Stimulated activated CD8-positive, alpha-beta memory T cell treated with anti-CD3 and anti-CD28 coated beads, Interleukin-7, amount 100 ng/mL, for 4 hours (primary cell): ENCODE data around the gene RASD1.
"Not testable (repeated sequence)": the region's sequence is repeated elsewhere in the genome, so short reads cannot be mapped to it uniquely, and the experiment has no call there.

ENCODE experiments used
- DNase-seq, 2 donors: peaks; one replicate each; pipeline ENCODE4 v3.0.0-alpha.2; 2020; ENCODE audit warnings: low read depth in 2 of 2

RASD1 gene

DNA sequence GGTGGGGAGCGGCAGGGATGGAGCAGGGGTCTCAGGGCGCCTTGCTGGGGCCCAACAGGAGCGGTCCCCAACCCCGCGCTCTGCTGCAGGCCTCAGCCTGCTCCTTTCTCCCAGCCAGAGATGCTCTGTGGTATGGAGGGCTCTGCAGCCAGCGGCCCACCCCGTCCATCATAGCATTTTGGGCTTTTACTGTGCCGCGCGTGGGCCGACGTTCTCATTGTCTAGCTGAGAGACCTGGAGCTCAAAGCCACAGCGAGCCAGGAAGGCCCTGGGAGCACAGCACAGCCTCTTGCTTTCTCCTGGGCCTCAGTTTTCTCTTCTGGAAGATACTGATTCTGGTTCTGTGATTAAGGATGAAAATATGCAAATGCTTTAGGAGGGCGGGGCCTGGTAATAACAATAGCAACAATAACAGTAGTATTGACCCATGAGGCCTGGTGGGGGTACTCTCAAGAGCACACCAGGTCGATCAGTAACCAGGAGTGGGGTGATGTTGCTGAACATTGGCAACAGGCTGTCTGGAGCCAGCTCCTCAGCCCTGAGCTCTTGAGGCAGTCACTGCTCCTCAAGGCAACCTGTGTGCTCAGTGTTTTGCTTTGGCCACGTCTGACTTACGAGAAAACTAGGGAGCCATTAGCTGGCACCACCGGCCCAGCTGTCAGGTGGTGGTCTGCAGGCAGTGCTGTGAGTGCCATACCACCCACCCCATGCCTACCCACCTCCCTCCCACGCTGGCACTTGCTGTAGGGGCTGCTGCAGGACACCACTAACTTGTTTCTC is 1.1 kb upstream of the RASD1 start:
- no peak for DNase-seq

DNA sequence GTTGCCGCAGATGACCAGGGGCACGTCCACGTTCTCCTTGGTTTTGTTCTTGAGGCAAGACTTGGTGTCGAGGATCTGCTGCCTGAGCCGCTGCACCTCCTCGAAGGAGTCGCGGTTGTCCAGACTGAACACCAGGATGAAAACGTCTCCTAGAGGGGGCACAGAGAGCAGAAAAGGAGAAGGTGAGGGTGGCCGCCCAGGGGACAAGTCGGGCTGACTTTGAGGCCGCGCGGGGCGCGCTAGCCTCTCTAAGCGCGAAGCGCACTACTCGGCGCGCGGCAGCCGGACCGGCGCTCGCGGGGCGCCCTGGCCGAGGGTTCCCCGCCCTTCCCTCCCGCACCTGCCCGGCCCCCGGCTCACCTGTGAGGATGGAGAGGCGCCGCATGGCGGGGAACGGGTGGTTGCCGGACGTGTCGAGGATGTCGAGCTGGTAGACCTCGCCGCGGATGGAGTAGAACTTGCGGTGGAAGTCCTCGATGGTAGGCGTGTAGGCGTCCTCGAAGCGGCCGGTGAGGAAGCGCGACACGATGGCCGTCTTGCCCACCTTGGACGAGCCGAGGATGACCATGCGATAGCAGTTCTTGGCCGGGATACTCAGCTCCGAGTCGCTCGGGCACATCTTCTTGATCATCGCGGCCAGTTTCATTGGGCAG is 533 bp downstream of the RASD1 start:
- DNase-seq, result no peak

DNA sequence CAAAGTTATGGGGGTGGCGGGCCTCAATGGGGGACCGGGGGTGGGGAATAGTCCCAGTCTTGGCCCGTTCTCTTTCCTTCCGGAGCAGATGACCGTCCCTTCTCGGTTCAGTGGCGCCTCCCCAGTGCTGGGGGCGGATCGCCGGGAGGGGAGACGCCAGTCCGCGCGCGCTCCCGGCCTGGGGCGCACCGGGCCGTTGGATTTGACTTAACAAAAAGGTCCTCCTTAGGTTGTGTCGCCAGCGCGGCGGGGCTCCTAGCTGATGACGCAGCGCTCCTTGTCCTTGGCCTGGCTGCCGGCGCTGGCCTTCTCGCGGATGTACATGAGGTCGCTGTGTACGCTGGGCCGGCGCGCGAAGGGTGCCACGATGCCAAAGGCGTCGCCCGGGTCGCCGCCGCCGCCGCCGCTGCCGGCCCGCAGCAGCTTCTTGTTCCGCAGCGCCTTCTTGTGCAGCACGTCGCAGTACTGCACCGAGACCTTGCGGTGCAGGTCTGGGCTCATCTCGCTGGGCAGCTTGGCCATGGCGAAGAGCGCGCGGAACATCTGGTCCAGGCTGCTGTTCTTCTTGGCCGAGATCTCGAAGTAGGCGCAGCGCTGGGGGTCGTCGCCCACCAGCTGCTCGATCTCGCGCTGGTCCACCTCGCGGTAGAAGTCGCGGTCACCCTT is 1.2 kb downstream of the RASD1 start:
- DNase-seq, result no peak

DNA sequence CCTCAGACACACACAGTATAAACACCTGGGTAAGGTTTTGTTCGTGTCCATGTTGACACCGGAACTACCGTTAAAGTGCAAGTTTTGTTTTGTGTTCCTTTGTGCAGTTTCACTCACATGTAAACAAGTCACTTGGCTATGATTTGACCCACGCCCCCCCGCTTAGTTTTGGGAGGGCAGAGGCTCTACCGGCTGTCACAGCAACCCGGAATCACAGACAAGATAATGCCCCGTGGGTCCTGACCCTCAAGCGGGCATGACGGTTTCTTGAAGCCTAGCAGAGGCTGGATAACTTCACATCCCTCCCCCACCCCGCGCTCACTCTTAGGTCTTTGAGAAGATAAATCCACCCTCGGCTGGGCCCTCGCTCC is 1.7 kb downstream of the RASD1 start:
- no peak for DNase-seq

DNA sequence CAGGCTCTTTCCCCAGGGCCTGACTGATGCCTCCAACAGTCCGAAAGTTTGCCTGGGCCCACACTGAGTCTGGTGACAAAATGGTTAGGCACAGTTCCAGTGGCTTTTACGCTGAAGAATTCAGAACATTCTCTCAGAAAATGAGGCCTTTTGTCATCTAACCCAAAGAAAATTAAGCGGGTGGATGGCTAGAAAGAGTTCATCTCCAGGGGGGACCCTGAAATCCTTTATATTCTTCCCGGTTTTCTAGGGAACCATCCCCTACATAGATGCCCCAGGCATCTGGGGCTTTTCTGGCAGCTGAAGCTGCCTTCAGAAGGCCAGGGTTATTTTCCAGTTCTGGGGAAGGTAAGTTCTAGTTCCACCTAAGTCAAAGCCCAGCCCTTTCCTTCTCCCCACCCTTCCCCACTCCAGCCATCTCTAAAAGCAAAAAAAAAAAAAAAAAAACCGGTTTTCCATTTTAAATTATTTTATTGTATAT is 2.2 kb downstream of the RASD1 start:
- DNase-seq, result no peak

DNA sequence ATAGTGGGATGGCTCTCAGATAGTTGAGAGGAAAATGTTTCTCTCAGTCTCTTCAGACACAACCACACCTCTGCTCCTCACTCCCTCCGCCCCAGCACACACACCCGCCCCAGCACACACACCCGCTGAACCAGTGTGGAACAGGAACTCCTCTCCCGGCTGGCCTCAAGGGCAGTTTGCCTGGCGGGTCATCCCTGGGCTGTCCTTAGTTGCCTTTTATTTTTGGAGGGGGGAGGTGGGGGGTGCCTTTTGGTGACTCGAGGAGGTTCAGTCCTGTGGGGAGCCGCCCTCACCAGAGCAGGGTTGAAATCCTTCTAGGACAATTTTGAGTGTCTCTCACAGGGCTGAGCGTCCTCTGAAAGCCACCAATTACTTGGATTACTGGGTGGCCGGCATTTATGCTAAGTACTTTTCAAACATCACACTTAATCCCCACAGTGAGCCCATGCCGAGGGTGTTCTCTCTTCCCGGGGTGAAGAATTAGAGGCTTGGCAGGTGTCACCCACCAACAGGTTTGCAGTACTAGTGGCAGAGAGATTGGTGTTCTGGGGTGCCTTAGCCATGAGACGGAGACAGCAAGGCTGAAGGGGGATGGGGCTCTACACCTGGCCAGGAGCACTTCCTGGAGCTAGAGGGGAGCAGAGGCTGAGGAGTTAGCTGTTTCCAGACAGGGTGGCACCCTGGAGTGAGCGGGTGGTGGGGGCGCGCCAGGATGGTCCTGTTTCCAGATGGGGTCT is 2.8 kb downstream of the RASD1 start:
- no peak for DNase-seq

DNA sequence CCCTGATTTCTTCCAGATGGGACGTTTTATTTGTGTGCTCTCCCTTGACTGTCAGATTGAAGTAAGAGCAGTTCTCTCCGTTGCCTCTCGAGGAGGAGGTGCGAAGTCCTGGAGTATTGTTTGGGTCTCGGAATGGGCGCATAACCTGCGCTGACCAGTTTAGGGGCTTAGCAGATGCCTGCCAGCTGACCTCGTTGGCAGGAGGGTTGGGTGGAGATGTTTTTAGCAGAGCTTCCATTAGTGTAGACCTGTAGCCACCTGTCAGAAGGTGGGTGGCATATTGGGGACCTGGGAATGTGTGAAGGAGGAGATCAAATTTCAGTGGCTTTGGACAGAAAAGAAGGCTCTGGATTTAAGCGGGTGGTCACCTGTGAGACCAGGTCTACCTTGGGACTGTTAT is 3.6 kb downstream of the RASD1 start:
- no peak for DNase-seq

DNA sequence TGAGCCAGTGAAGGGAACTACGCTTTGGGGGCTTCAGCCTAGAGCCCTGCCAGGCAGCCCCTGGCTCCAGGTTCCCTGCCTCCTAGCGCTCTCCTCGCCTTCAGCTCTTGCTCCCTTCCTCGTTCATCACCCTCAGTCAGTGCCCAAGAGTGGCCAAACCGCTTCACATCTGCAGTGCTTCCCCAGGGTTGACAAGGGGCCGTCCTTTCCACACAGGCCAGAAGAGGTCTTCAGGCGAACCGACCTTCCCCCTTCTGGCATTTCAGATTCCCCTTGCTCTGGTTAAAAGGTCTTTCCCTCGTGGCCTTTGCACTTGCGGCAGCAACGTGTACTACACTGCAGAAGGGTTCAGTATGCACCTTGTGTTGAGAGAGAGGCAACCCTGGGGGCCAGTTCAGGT is 4.1 kb downstream of the RASD1 start:
- DNase-seq, result no peak

DNA sequence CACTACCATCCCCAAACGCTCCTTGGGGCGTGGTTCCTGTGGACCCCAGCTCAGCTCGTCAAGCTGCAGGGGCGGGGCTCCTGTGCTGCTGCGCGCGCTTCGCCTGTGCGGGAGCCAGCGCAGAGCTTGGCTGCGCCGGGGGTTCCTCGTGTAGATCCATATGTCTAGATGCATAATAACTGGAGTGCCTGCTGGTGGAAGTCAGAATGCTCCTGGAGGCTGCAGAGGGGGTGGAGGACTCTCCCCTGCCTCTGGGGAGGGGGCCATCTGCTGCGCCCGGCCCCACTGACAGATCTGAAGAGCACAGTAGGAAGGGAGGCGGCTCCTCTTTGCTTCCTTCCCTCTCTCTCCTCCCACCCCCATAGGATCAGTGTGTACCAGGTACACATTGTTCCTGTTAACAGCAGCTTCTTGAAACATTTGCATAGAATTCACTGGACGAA is 4.6 kb downstream of the RASD1 start:
- no peak for DNase-seq

DNA sequence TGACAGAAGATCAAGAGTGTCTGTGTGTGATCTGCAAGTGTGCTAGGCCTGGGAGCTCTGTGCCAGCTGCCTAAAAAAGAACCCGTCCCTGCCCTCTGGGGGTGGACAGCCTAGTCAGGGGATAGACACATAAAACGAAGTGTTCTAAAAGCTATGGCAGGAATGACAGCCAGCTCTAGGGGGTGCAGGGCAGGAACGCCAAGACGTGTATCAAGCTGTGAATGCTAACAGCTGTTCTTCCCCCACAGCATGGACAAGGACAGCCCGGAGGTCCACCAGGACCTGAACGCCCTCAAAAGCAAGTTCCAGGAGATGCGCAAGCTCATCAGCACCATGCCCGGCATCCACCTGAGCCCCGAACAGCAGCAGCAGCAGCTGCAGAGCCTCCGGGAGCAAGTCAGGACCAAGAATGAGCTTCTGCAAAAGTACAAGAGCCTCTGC is 5.1 kb downstream of the RASD1 start:
- DNase-seq, result no peak

DNA sequence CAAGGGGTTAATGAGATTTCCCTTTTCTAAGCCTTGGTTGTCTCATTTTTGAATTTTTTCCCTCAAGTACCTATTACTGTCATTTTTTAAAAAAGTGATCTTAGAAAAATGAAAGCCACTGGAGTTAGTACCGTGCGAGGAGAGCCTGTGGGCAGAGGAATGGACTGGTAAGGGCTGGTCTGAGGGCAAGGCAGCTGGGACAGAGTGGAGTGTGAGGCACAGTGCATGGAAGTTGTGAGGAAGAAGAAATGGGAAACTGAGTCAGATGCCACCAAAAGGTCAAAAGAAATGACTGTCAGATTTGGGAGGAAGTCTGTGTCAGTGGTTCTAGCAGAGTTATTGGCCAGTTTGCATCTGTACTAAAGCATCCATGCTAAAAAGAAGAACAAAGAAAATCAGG is 8.2 kb downstream of the RASD1 start:
- DNase-seq, result no peak

DNA sequence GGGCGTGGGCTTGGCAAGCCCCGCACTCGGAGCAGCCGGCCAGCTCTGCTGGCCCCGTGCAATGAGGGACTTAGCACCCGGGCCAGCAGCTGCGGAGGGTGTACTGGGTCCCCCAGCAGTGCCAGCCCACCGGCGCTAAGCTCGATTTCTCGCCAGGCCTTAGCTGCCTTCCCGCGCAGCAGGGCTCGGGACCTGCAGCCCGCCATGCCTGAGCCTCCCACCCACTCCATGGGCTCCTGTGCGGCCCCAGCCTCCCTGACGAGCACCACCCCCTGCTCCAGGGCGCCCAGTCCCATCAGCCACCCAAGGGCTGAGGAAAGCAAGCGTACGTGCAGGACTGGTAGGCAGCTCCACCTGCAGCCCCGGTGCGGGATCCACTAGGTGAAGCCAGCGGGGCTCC is 9.8 kb downstream of the RASD1 start:
- not testable (repeated sequence) for DNase-seq

DNA sequence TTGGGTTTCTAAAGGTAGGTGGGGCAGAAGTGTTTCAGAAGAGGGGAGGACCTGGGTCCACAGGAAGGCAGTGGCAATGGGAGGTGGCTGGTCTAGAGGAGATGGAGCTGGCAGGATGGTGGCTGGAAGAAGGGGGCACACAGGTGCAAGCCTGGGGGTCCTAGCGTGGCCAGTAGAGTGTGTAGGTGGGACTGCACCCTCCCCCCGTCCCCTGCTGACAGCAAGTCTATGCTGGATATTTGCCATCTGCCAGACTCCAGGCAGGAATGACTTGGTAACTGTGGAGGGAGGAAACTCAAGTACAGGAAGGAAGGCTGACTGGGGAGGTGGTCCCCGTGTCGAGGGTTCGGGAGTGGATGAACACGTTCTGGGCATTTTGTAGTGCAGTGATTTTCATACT is 10.8 kb downstream of the RASD1 start:
- DNase-seq, result no peak

DNA sequence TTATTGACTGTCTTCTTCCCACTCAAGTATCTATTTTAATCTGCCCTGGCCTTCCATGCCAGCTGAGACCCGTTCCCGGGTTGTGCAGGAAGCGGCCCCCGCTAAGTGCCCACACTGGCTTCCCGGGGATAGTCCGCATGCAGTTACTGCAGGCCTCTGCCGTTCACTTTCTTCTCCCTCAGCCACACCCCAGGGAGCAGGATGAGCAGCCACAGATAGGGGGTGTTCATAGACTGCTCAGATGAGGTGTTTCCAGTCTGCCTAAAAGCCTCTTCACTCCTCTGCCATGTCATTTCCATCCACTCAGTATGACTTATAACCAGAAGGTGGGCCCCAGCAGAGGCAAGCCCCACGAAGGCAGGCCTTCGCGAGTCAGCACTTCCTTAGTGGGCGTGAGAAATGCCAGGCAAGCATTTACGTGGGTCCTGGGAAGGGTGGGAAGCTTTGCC is 11.7 kb downstream of the RASD1 start:
- no peak for DNase-seq

DNA sequence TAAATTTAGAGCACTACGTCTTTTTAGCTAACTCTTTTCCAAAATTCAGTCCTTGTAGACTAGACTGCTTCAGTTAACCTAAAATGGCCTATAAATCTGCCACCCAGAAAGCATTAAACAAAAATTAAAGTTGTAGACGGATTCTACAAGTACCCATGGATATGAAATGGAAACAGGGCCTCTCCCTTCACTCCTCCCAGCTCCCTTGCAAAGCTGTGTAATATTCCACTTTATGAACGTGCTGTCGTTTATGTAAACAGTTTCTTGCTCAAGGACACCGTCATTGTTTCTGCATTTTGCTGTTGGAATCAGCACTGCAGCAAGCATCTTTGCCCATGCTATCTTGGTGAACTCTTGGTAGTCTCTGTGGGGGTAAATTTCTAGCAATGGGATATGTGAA is 14.3 kb downstream of the RASD1 start:
- no peak for DNase-seq

DNA sequence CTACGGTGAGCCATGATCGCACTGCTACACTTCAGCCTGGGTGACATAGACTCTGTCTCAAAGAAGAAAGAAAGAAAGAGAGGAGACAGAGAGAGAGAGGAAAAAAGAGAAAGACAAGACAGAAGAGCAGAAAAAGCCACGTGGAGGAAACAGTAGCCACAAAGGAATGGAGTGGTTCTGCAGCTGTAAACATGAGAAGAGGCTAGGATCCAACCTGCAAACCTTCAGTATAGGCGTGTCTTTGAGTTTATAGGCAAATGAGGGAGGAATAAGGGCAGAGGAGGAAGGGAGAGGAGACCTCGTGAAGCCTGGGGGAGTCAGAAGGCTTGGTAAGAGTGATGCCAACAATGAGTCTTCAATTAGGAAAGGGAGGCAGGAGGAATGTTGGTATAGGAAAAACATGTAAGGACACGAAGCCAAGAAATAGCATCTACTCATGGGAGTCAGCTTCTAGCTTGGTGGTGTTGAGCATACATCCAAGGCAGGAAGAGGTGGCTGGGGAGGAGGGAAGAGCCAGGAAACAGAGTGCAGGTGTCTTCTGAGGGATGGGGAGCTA is 15.5 kb downstream of the RASD1 start:
- DNase-seq, result no peak

DNA sequence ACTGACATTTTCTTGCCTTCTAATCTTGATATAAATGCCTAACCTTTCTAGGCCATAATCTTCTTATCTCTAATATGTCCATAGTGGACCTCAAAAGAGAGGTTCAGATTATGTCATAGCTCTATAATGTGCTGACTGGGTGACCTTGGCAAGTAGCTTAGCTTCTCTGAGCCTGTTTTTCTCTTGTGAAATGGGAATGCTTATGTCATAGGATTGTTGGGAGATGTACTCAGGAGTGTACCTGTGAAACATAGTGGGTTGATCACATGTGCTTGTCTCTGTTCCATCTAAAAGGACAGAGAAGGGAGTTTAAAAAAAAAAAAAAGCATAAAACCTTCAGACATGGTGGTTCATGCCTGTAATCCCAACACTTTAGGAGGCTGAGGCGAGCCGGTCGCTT is 17.0 kb downstream of the RASD1 start:
- DNase-seq, result no peak

DNA sequence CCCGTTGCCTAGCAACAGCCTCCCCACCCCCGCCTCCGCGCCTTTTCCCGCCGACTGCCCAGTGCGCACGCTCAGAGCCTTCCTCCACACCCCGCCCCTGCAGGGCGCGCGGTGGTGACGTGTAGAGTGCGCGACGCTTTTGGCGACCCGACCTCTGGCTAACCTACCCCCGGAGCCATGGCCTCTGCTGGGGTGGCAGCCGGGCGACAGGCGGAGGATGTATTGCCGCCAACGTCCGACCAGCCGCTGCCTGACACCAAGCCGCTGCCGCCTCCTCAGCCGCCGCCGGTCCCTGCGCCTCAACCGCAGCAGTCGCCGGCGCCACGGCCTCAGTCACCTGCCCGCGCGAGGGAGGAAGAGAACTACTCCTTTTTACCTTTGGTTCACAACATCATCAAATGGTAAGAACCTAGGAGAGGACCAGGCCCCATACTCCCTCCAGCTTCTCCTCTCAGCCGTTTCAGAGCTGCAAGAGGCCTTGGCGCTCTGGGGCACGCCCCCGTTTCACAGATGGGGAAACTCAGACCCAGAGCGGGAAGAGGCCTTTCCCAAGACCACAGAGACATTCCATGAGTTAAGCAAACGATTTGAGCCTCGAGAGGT is 19.2 kb downstream of the RASD1 start, which contains the start of gene MED9:
MED9 (plus strand) TSS at position 136 of the 603 bp plus-strand sequence; CDS start at position 178, 42 bp downstream.
- DNase-seq, result peak; percentile 92

DNA sequence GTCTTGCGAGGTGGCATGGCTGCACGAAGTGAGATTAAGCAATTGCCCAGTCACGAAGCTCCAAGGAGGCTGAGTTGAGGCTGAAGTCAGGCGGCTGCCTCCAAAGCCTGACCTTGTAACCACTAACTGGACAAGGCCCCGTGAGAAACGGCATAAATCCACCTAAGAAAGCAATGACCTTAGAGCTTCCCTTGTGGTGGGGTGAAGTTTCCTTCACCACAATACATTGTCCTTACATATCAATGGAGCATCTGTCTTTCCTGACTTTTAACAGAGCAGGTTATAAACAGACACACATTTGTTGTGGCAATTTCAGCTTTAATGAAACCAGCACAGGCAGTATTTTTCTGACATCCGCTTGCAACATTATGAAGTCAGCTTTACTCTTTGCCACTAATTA is 21.9 kb downstream of the RASD1 start:
- DNase-seq, result no peak

DNA sequence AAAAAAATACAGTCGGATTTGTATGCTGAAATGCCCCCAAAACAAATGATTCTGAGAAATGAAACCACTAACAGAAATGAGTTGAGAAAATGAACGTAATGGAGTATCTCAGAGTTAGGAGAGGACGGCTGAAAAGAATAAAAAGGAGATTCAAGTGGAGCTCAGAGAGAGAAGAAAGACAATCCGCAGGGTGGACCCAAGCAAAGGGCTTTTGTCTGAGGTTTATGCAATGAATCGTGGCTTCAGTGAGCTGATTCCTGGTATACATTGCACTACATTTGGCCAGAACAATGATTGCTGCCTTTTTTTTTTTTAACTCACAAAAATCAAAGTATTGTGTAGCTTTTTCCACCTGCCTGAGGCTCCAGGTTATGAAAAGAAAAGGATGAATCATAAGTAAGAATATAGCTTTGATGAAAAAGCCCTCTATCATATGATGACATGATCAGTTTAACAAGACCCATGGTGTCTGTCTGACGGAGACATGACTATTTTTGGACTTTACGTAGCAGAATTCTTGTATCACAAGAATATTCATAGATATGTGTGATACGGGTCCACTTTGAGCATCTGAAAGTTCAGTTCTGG is 23.8 kb downstream of the RASD1 start:
- DNase-seq, result no peak

DNA sequence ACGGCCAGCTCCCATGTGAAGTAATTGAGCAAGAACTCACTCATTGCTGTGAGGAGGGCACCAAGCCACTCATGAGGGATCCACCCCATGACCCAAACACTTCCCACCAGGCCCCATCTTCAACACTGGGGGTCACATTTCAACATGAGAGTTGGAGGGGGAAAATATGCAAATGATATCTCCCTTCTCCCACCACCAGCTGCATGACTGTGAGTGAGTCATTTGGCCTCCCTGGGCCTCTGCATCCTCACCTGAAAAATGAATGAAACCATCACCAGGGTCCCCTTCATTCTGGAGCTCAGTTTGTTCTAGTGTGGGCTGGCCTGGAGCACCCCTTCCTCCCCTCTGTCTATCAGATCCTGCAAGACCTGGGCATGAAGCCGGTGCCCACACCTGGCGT is 26.2 kb downstream of the RASD1 start:
- no peak for DNase-seq
